GM12873 (cell line): ENCODE measurements around the gene TRIO.

Source experiments
- TF ChIP-seq, protein P1 (sequence below): IDR thresholded peaks from 2 replicates; pipeline ENCODE4 v1.5.1; 2012; ENCODE audit warnings: low read depth, mild to moderate bottlenecking, moderate library complexity, low read length, control low read depth; ENCODE audit not compliant: insufficient read depth; ENCODE audit errors: missing control alignments

The TRIO gene

DNA sequence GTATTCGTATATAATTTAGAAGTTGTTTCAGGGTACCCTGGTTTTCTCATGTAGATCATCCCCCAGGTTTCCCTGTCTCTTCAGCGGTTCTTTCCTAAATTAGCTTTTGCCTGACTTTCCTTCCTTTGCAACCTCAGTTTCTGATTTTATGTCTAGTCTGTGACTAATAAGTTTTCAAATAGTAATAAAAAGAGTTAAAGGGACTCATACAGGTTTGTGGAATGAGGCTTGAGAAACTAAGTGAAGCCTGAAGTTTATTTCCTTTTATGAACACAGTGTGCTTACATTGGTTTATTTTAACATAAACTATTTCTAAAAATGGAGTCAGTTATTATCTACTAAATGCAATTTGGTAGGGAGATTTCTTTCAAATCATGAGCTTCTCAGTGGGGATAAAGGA lies 96.8 kb downstream of the TRIO start:
- TF ChIP-seq, protein P1, sequence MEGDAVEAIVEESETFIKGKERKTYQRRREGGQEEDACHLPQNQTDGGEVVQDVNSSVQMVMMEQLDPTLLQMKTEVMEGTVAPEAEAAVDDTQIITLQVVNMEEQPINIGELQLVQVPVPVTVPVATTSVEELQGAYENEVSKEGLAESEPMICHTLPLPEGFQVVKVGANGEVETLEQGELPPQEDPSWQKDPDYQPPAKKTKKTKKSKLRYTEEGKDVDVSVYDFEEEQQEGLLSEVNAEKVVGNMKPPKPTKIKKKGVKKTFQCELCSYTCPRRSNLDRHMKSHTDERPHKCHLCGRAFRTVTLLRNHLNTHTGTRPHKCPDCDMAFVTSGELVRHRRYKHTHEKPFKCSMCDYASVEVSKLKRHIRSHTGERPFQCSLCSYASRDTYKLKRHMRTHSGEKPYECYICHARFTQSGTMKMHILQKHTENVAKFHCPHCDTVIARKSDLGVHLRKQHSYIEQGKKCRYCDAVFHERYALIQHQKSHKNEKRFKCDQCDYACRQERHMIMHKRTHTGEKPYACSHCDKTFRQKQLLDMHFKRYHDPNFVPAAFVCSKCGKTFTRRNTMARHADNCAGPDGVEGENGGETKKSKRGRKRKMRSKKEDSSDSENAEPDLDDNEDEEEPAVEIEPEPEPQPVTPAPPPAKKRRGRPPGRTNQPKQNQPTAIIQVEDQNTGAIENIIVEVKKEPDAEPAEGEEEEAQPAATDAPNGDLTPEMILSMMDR = no peak

DNA sequence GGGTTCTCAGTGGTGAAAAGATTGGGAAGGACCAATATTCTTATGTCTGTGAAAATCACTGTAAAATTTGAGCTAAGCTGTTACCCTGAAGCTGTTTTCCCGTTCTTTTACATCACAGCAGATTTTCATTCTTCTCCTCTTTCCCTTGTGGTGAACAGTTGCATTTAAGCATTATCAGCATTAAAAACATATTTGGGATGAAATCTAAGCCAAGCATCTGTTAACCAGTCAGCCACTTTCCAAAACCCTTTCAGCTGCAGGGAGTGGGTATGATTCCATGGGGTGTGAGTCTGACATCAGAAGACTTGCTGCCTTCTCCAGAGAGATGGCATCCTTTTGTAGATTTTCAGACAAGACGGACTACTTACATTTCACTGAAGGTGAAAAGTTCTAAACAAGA lies 97.2 kb downstream of the TRIO start:
- TF ChIP-seq, protein P1 = no peak

DNA sequence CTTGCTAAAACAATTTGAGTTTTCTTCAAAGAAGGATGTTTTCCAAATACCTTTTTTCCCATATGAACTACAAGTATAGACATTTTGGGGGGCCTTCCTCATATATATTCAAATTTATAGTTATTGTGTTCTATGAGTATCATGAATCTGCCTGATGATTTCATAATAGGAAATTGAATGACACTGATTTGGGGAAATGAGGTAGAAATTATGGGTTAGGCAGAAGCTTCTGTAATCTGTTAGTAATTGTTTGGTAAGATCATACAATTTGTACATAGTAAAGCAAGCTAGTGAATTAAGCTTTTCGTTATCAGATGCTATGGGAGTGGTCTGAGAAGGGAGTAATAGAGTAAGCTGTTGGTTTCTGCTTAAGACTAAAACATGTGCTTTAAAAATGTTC lies 98.0 kb downstream of the TRIO start:
- TF ChIP-seq, protein P1 = no peak

DNA sequence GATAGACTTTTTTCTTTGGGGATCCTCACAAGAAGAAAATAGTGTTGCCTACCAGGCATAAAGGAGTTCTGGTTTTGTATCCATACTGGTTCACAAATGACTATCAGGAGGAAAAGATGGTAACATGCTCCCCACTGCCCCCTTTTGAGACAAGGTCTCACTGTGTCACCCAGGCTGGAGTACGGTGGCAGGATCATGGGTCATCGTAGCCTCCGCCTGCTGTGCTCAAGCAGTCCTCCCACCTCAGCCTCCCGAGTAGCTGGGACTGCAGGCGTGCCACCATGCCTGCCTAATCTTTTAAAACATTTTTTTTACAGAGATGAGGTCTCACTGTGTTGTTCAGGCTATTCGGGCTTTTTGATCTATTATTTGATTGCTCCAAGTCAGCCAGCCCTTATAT lies 99.3 kb downstream of the TRIO start:
- TF ChIP-seq, protein P1 = no peak

DNA sequence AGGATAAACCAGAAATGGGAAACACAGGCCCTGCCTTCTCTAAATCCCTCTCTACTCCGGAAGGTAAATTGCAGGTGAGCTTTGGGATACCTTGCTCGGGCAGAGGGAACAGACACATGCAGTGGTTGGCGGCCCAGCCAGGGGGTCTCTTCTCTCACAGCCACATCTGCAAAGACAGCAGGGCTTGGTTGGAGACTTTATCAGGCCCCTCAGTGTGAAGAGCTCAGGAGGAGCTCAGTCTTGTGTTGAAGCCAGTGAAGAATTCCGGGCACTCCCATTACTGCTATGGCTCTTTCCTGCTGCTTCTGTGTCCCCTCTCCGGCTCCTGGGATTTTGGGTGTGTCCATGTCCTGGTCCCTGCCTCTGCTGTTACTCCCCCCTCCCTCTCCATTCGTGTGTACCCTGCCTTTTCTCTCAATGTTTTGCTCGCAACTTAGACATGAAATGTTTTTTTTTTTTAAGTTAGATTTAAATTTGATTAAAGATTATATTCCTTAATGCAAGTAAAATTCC lies 99.8 kb downstream of the TRIO start:
- TF ChIP-seq, protein P1 = no peak

DNA sequence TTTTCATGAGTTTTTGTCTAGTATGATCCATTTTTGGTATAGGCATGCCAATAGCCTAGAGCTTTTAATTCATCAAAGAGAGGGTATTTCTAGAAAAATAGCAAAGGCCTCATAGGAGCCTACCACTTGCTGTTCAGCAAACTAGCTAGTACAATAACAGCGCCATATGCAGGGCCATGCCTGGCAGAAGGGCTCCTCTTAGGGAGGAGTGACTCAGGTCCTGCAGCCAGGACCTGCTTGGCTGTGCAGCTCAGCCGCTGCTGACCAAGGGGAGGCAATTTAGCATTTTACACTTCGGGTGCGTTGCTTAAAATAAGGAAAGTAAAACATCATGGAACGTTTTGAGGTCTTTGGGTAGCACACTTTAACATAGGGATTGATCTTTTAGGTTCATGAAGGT lies 100.6 kb downstream of the TRIO start:
- TF ChIP-seq, protein P1 = no peak

DNA sequence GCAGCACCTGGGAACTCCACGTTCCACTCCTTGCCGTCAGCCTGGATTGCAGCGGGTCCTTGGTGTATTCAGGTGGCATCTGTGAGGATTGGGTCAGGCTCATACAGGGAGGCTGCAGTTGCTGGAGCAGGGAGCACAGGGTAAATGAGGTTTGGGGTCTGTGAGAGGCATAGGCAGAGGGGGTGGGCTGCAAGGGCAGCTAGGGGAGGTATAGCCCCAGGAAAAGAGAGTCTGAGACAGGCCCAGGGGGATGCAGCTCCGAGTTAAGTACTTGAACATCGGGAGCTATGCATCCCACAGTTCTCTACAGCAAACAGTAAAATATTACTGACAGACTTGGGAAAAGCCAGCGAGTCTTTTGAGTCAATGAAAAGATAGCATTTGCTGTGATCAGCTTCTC lies 101.6 kb downstream of the TRIO start:
- TF ChIP-seq, protein P1 = no peak
